Endothelial cell of umbilical vein (primary cell): ENCODE measurements around the gene PLEKHA7. TPM values are rescaled to one million over a fixed set of nuclear protein-coding genes. Genes with fewer than 3 reads are reported as not detected.

Experiments
- BruUV-seq: library from RNA; stranded (reverse); fragments of 400-500 nt; replicated peaks from 2 replicates; lab custom pipeline; 2021; lab: Mats Ljungman, UMichigan
- CTCF ChIA-PET: fragments of 300-600, 350-600 bp; sonication (Branson Sonifier 250); formaldehyde crosslinking; loops from one replicate; lab custom pipeline; 2021; ENCODE audit warnings: antibody characterized with exemption, inconsistent platforms; lab: Charles Lee
- POLR2A ChIA-PET: fragments of 300-600, 350-600 bp; sonication (Branson Sonifier 250); formaldehyde crosslinking; loops from one replicate; lab custom pipeline; 2021; ENCODE audit warnings: antibody characterized with exemption, inconsistent platforms; lab: Charles Lee
- DNase-seq: peaks from one replicate; pipeline ENCODE4 v3.0.0-alpha.2; 2011; ENCODE audit warnings: low read depth, low spot score
- FAIRE-seq: peaks from 2 replicates; lab custom pipeline; 2011; peaks lifted over from hg19 to GRCh38; lab: Jason Lieb, UNC
- H2AFZ ChIP-seq: 2 replicates; pipeline ENCODE4 v1.6.0; 2012; ENCODE audit warnings: low read depth, low read length, control low read depth, inconsistent platforms
- H3K27ac ChIP-seq: 2 replicates; pipeline ENCODE4 v1.5.1; 2011; ENCODE audit warnings: low read depth, mild to moderate bottlenecking, control low read depth, low read length, moderate library complexity; ENCODE audit not compliant: insufficient read depth
- H3K27me3 ChIP-seq, 2 experiments: 2 replicates each; pipeline versions ENCODE4 v1.6.0 to v1.6.1; 2011; ENCODE audit warnings: low read length in 2 of 2, mixed read lengths in 1 of 2; ENCODE audit not compliant: control insufficient read depth in 2 of 2, insufficient read depth in 2 of 2
- H3K36me3 ChIP-seq, 2 experiments: 2 replicates in 1 of 2; 3 replicates in 1 of 2; pipeline ENCODE4 v1.5.1; 2011; ENCODE audit warnings: low read length in 2 of 2, mild to moderate bottlenecking in 1 of 2, moderate library complexity in 1 of 2; ENCODE audit not compliant: control insufficient read depth in 2 of 2, insufficient read depth in 2 of 2; ENCODE audit errors: extremely low read depth in 1 of 2
- H3K4me1 ChIP-seq: 3 replicates; pipeline ENCODE4 v1.5.1; 2011; ENCODE audit warnings: mild to moderate bottlenecking, low read length; ENCODE audit not compliant: control insufficient read depth, insufficient read depth; ENCODE audit errors: extremely low read depth
- H3K4me2 ChIP-seq: 2 replicates; pipeline ENCODE4 v1.6.1; 2011; ENCODE audit warnings: low read length, control low read depth, mixed read lengths; ENCODE audit not compliant: insufficient read depth
- H3K4me3 ChIP-seq, 3 experiments: fragments of 200-600 bp in 1 of 3; sonication (generic), shearing (Covaris generic) in 1 of 3; replicated peaks in 1 of 3; 2 replicates each; pipeline ENCODE4 v1.5.1; 2011 to 2016; ENCODE audit warnings: control low read depth in 3 of 3, low read length in 3 of 3, mild to moderate bottlenecking in 2 of 3, inconsistent platforms in 1 of 3, low read depth in 1 of 3, moderate library complexity in 1 of 3; ENCODE audit not compliant: insufficient read depth in 1 of 3
- H3K79me2 ChIP-seq: 2 replicates; pipeline ENCODE4 v1.6.0; 2012; ENCODE audit warnings: low read length, inconsistent platforms; ENCODE audit not compliant: control insufficient read depth, insufficient read depth
- H3K9ac ChIP-seq: replicated peaks from 2 replicates; pipeline ENCODE3; 2011; ENCODE audit warnings: low read length, control low read depth; ENCODE audit not compliant: insufficient read depth; ENCODE audit errors: extremely low read depth
- H3K9me1 ChIP-seq: replicated peaks from 3 replicates; pipeline ENCODE4 v1.6.0; 2011; ENCODE audit warnings: mild to moderate bottlenecking, low read length; ENCODE audit not compliant: control insufficient read depth, insufficient read depth; ENCODE audit errors: extremely low read depth
- H3K9me3 ChIP-seq: replicated peaks from 2 replicates; pipeline ENCODE4 v1.5.1; 2012; ENCODE audit warnings: low read length, inconsistent platforms; ENCODE audit not compliant: control insufficient read depth, insufficient read depth
- H4K20me1 ChIP-seq: replicated peaks from 2 replicates; pipeline ENCODE3; 2011; ENCODE audit warnings: mild to moderate bottlenecking, low read length; ENCODE audit not compliant: control insufficient read depth, insufficient read depth; ENCODE audit errors: extremely low read depth
- GATA2 ChIP-seq: IDR thresholded peaks from 2 replicates; pipeline ENCODE4 v1.7.0; 2011; ENCODE audit warnings: low read depth, mild to moderate bottlenecking, moderate library complexity, mixed read lengths, low read length; ENCODE audit not compliant: insufficient read length, insufficient read depth
- dilution Hi-C: fragments of 300-500 bp; cut with MboI; formaldehyde crosslinking; loops from one replicate; pipeline ENCODE4 v1.15.0; 2019; ENCODE audit warnings: low sequenced_read_pairs; ENCODE audit not compliant: extremely low pct_ligation_motif_present
- intact Hi-C: fragments of 100-400 bp; cut with micrococcal nuclease; formaldehyde crosslinking; loops from one replicate; pipeline ENCODE4 v1.10.0; 2022
- polyA plus RNA-seq, 4 experiments: library from polyadenylated mRNA; depleted of rRNA in 3 of 4; stranded (reverse) in 3 of 4; unstranded in 1 of 4; fragments of >200 nt; gene quantifications; 2 replicates each; pipeline versions ENCODE4 v1.2.1 to v1.2.3, GENCODE V29; 2011 to 2012; ENCODE audit warnings: missing spikeins in 1 of 4
- total RNA-seq: library from RNA; stranded (reverse); gene quantifications from 2 replicates; pipeline ENCODE4 v1.2.3, GENCODE V29; 2021
- TF ChIP-seq, protein P1 (sequence below), 2 donors: IDR thresholded peaks; 1 replicate in 1 of 2; 2 replicates in 1 of 2; pipeline ENCODE4 v1.5.1; 2011; ENCODE audit warnings: low read length in 2 of 2, mild to moderate bottlenecking in 2 of 2, moderate library complexity in 2 of 2, control low read depth in 1 of 2, inconsistent platforms in 1 of 2, low read depth in 1 of 2; ENCODE audit not compliant: insufficient read depth in 1 of 2; ENCODE audit errors: extremely low read depth in 1 of 2

PLEKHA7 gene
- total and polyA plus RNA-seq, 2 donors (not counting 3 experiments of a cell fraction or from before 2014, with no cell fraction given) = 1.7 to 3.8 TPM

- POLR2A ChIA-PET = no interaction called here
- peak; percentile 89 for FAIRE-seq
Measured at GRCh38 chr11:16935518-16936302, 78.5 kb downstream of the PLEKHA7 start.

More at GRCh38 chr11:16935518-16936302, 78.5 kb downstream of the PLEKHA7 start:
- no peaks in the 10 kb centered on the region for H3K9me1 ChIP-seq
- no peak overlapping the region for H3K4me3 ChIP-seq
- H3K27ac ChIP-seq = no peak overlapping the region
- BruUV-seq = no TSS peak
- TF ChIP-seq, protein P1, sequence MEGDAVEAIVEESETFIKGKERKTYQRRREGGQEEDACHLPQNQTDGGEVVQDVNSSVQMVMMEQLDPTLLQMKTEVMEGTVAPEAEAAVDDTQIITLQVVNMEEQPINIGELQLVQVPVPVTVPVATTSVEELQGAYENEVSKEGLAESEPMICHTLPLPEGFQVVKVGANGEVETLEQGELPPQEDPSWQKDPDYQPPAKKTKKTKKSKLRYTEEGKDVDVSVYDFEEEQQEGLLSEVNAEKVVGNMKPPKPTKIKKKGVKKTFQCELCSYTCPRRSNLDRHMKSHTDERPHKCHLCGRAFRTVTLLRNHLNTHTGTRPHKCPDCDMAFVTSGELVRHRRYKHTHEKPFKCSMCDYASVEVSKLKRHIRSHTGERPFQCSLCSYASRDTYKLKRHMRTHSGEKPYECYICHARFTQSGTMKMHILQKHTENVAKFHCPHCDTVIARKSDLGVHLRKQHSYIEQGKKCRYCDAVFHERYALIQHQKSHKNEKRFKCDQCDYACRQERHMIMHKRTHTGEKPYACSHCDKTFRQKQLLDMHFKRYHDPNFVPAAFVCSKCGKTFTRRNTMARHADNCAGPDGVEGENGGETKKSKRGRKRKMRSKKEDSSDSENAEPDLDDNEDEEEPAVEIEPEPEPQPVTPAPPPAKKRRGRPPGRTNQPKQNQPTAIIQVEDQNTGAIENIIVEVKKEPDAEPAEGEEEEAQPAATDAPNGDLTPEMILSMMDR (IDR thresholded peaks at IDR 0.05; ENCODE audit: extremely low read depth in 1 of 2, insufficient read depth in 1 of 2, low read depth in 1 of 2, low read length in 2 of 2) = peak; percentile 57 to 72
- no peak for TF ChIP-seq GATA2
- no peak overlapping the region for H3K9ac ChIP-seq
- H4K20me1 ChIP-seq = no peaks in the 10 kb centered on the region
- no peaks in the 10 kb centered on the region for H3K36me3 ChIP-seq
- H3K79me2 ChIP-seq = no peaks in the 10 kb centered on the region
- H2AFZ ChIP-seq = no peak overlapping the region
- CTCF ChIA-PET = interaction anchor here (1.0 to 3.4 kb wide), 6 partner anchors 115 to 150 kb away, joined by 3 to 36 read pairs (median 15); no protein-coding TSS in a partner anchor
- no peak overlapping the region for H3K4me2 ChIP-seq
- no peaks in the 10 kb centered on the region for H3K4me1 ChIP-seq
- DNase-seq = peak; percentile 41
- intact Hi-C loops = loop anchor here (1.0 kb wide), 3 partner anchors 115 to 147 kb away; no protein-coding TSS in a partner anchor
- dilution Hi-C loops = no loop called here
- H3K9me3 ChIP-seq = no peaks in the 10 kb centered on the region
- peaks cover 0 to 2% of the 10 kb centered on the region in 2 experiments for H3K27me3 ChIP-seq
